Measurements from ENCODE around the gene TRAF3IP1. TPM values are rescaled to one million over a fixed set of nuclear protein-coding genes. Genes with fewer than 3 reads are reported as not detected.
A peak's percentile ranks its signal among the peaks of the same experiment; 100 is the strongest.

Gene TRAF3IP1
- total and polyA plus RNA-seq, 2 of the 13 experiments (the other 11 are each of a cell fraction or from before 2014, with no cell fraction given) = 4.1 to 12.9 TPM

GRCh38 chr2:238403632-238404405 lies 83.5 kb downstream of the TRAF3IP1 start (continued):
- TF ChIP-seq TMF1 (CRISPR knock-in tag; IDR thresholded peaks at IDR 0.05; ENCODE audit: low read depth) (no peak), RARA (CRISPR knock-in tag; IDR thresholded peaks at IDR 0.05) (peak; percentile 80), ZNF232 (CRISPR knock-in tag; IDR thresholded peaks at IDR 0.05; ENCODE audit: borderline replicate concordance) (peak; percentile 25; the same call in 1 of the 2 replicates), ONECUT2 (CRISPR knock-in tag; IDR thresholded peaks at IDR 0.05) (no peak), ZNF431 (CRISPR knock-in tag; IDR thresholded peaks at IDR 0.05; ENCODE audit: borderline replicate concordance, low read depth) (no peak; the same call in 1 of the 2 replicates), ZNF670 (CRISPR knock-in tag; IDR thresholded peaks at IDR 0.05; ENCODE audit: borderline replicate concordance) (peak; percentile 80; the same call in 1 of the 2 replicates), ZNF7 (CRISPR knock-in tag; IDR thresholded peaks at IDR 0.05) (no peak), ZNF276 (CRISPR knock-in tag; IDR thresholded peaks at IDR 0.05; ENCODE audit: low read depth) (no peak), RARG (CRISPR knock-in tag; IDR thresholded peaks at IDR 0.05; ENCODE audit: low read depth) (no peak), HNRNPLL (IDR thresholded peaks at IDR 0.05; ENCODE audit: low read depth, low read length, poor library complexity, severe bottlenecking) (no peak), ZNF225 (CRISPR knock-in tag; IDR thresholded peaks at IDR 0.05) (no peak), NBN (conservative IDR thresholded peaks at IDR 0.05) (no peak), ZNF773 (CRISPR knock-in tag; IDR thresholded peaks at IDR 0.05; ENCODE audit: borderline replicate concordance) (no peak), MLX (CRISPR knock-in tag; IDR thresholded peaks at IDR 0.05) (peak; percentile 58), ZNF83 (CRISPR knock-in tag; IDR thresholded peaks at IDR 0.05; ENCODE audit: borderline replicate concordance) (no peak; the same call in 1 of the 2 replicates), ZFP36 (IDR thresholded peaks at IDR 0.05; ENCODE audit: borderline replicate concordance, low read depth, low read length, partially characterized antibody) (no peak), HNF4A (CRISPR knock-in tag; IDR thresholded peaks at IDR 0.05) (peak; percentile 98), PHF21A (CRISPR knock-in tag; IDR thresholded peaks at IDR 0.05) (peak; percentile 91), ZBTB10 (CRISPR knock-in tag; IDR thresholded peaks at IDR 0.05; ENCODE audit: borderline replicate concordance) (no peak), NCOA5 (CRISPR knock-in tag; IDR thresholded peaks at IDR 0.05) (no peak), CCAR2 (optimal IDR thresholded peaks at IDR 0.05; ENCODE audit: low read depth, low read length) (no peak), ZBTB21 (CRISPR knock-in tag; IDR thresholded peaks at IDR 0.05) (no peak), KLF9 (CRISPR knock-in tag; IDR thresholded peaks at IDR 0.05; ENCODE audit: low read depth) (no peak), MAFG (CRISPR knock-in tag; IDR thresholded peaks at IDR 0.05) (no peak), IRX3 (CRISPR knock-in tag; IDR thresholded peaks at IDR 0.05; ENCODE audit: borderline replicate concordance, low read depth) (no peak), ZNF572 (CRISPR knock-in tag; IDR thresholded peaks at IDR 0.05) (no peak), RXRB (CRISPR knock-in tag; IDR thresholded peaks at IDR 0.05; ENCODE audit: borderline replicate concordance) (peak; percentile 86)
